ENCODE data around the gene PSMD9.

Gene PSMD9

GRCh38 chr12:121957861-121958515, 69.4 kb downstream of the PSMD9 start:
- no peak for DNase-seq

GRCh38 chr12:121958541-121959240, 70.1 kb downstream of the PSMD9 start:
- no peak for DNase-seq

DNA sequence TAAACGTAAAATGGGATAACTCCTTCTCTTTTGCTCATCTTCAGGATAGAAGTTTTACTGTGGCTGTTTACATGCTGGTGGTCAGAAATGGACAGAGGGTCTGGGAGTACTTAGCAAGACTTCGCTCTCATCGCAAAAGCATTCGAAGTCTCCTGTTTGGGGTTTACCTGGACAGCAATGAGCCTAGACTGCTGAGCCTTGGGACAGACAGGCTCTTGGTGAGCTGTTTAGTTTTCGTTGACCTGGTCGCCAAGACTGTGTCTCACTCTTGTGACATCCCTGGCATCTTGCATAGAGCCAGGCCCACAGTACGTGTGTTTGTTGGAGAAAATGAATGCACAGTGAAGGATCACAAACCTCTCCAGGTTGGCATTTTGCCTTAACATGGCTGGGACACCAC, 72.0 kb downstream of the PSMD9 start:
- no peak for DNase-seq

GRCh38 chr12:121961195-121961879, 72.7 kb downstream of the PSMD9 start:
- no peak for DNase-seq

GRCh38 chr12:121963341-121964018, 74.9 kb downstream of the PSMD9 start:
- no peak for DNase-seq

DNA sequence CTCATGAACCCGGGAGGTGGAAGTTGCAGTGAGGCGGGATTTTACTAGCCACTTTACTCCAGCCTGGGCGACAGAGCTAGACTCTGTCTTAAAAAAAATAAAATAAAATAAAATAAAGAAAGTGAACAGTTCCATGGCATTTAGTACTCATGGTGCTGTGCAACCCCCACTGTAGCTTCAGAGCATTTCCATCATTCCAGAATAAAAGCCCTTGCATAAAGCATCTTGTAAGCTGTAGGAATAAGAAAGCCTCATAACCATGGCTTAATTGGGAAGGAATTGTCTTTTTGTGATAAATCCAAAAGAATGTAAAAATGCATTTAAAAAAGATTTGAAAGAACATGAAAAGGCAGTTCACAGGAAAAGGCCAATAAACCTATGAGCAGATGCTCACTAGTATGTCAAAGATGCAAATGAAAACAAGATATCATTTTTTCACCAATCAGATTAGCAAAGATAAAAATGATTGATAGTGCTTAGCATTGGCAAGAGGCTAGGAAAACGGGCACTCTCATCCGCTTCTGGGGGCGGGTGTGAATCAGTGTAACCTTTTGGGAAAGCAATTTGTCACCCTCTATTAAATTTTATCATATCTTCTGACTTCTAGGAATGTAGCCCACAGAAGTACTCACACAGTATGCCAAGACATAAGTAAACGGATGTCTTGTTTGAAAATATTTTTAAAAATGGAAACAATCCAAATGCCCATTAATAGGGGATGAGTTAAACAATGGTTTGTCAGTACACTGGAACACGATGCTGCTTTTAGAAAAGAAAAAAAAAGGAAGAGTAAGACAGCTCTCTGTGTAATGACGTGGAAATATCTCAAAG, 76.4 kb downstream of the PSMD9 start:
- no peak for DNase-seq

DNA sequence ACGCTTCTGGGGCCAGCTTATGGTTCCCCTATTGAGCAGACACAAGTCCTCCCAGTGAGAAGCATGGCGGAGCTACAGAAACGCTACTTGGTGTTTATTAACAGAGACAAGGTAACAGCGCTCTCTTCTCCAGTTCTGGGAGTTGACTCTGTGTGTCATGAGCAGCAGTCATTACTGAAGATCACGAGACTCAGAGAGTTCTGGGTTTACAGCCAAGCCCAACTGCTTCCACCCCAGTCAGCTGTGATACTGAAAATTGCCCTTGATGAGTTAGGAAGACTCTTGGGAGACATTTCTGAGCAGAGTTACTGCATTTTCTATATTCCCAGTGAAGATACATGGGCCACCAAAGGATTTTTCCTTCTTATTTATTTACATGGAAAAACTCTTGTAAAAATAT, 78.4 kb downstream of the PSMD9 start:
- DNase-seq, result no peak

All from activated CD4-positive, alpha-beta T cell treated with anti-CD3 and anti-CD28 coated beads for 4 hours (primary cell).